HepG2 (cell line): ENCODE measurements around the gene CBX2. TPM values are rescaled to one million over a fixed set of nuclear protein-coding genes. Genes with fewer than 3 reads are reported as not detected.

Source experiments
- CBX5 ChIP-seq: sonication (generic); formaldehyde crosslinking; IDR thresholded peaks from 2 replicates; pipeline ENCODE4 v1.4.0; 2020; ENCODE audit warnings: missing genetic modification reagents, borderline replicate concordance
- HOXA5 ChIP-seq: sonication (generic); formaldehyde crosslinking; IDR thresholded peaks from 2 replicates; pipeline ENCODE4 v1.4.0; 2020; ENCODE audit warnings: missing genetic modification reagents
- KLF9 ChIP-seq: IDR thresholded peaks from 2 replicates; pipeline ENCODE4 v1.6.1; 2016; ENCODE audit warnings: low read depth
- LRRFIP1 ChIP-seq: sonication (generic); formaldehyde crosslinking; conservative IDR thresholded peaks from 2 replicates; pipeline ENCODE4 v1.4.0; 2020; ENCODE audit warnings: missing genetic modification reagents
- MAFK ChIP-seq, 2 experiments: IDR thresholded peaks in 1 of 2; conservative IDR thresholded peaks in 1 of 2; 2 replicates each; pipeline ENCODE4 v1.6.1; 2011; ENCODE audit warnings: improper control_type of control experiment in 2 of 2, low read length in 2 of 2
- MAZ ChIP-seq, 2 experiments: sonication (generic) in 1 of 2; formaldehyde crosslinking in 1 of 2; IDR thresholded peaks; 2 replicates each; pipeline versions ENCODE4 v1.5.0 to v1.6.1; 2012 to 2020; ENCODE audit warnings: low read depth in 2 of 2, mild to moderate bottlenecking in 2 of 2, borderline replicate concordance in 1 of 2, improper control_type of control experiment in 1 of 2, low read length in 1 of 2, missing genetic modification reagents in 1 of 2, moderate library complexity in 1 of 2
- MIER2 ChIP-seq: IDR thresholded peaks from 2 replicates; pipeline ENCODE4 v1.6.1; 2016; ENCODE audit warnings: missing biosample characterization, missing genetic modification reagents
- NFE2L1 ChIP-seq: sonication (generic); formaldehyde crosslinking; IDR thresholded peaks from 2 replicates; pipeline ENCODE4 v1.4.0; 2020; ENCODE audit warnings: missing genetic modification reagents, mild to moderate bottlenecking, borderline replicate concordance
- NFRKB ChIP-seq: fragments of 450-650 bp; IDR thresholded peaks from 2 replicates; pipeline ENCODE4 v1.6.1; 2017
- TAF15 ChIP-seq: fragments of 200-400 bp; formaldehyde crosslinking; IDR thresholded peaks from one replicate; pipeline ENCODE4 v1.6.1; 2018; ENCODE audit warnings: mild to moderate bottlenecking, low read depth, low read length; ENCODE audit not compliant: poor library complexity, severe bottlenecking
- TBP ChIP-seq: sonication (generic); formaldehyde crosslinking; IDR thresholded peaks from 2 replicates; pipeline ENCODE4 v1.5.0; 2020; ENCODE audit warnings: missing genetic modification reagents
- ZNF230 ChIP-seq: sonication (generic); formaldehyde crosslinking; IDR thresholded peaks from 2 replicates; pipeline ENCODE4 v1.4.0; 2020; ENCODE audit warnings: mild to moderate bottlenecking, missing genetic modification reagents
- ZNF274 ChIP-seq: sonication (generic); formaldehyde crosslinking; IDR thresholded peaks from 2 replicates; pipeline ENCODE4 v1.5.1; 2020; ENCODE audit warnings: mild to moderate bottlenecking, missing genetic modification reagents
- ZNF670 ChIP-seq: sonication (generic); formaldehyde crosslinking; IDR thresholded peaks from 2 replicates; pipeline ENCODE4 v1.8.0; 2022; ENCODE audit warnings: mild to moderate bottlenecking, missing genetic modification reagents, borderline replicate concordance
- polyA plus RNA-seq, 8 experiments: library from polyadenylated mRNA; depleted of rRNA in 3 of 8; stranded (reverse) in 7 of 8; unstranded in 1 of 8; fragments of >200 nt; fragmentation: Illumina TruSeq in 4 of 8; extraction: Trizol in 4 of 8; gene quantifications; 2 replicates each; pipeline versions ENCODE4 v1.2.1 to v1.2.3, GENCODE V29; 2011 to 2016; ENCODE audit warnings: low read depth in 4 of 8, missing spikeins in 1 of 8, mixed read lengths in 1 of 8; ENCODE audit not compliant: insufficient read depth in 1 of 8
- total RNA-seq, 5 experiments: library from RNA; depleted of rRNA; stranded (reverse); fragments of >200 nt; fragmentation: Illumina TruSeq; extraction: Trizol; gene quantifications; 2 replicates each; pipeline ENCODE4 v1.2.3, GENCODE V29; 2016; ENCODE audit warnings: low read depth in 1 of 5
- TF ChIP-seq, protein P1 (sequence below): IDR thresholded peaks from 2 replicates; pipeline ENCODE4 v1.6.1; 2016
- TF ChIP-seq, protein P2 (sequence below): sonication (generic); formaldehyde crosslinking; IDR thresholded peaks from 2 replicates; pipeline ENCODE4 v1.5.0; 2020; ENCODE audit warnings: mild to moderate bottlenecking, missing genetic modification reagents
- TF ChIP-seq, protein P3 (sequence below): sonication (generic); formaldehyde crosslinking; IDR thresholded peaks from 2 replicates; pipeline ENCODE4 v1.4.0; 2020; ENCODE audit warnings: mild to moderate bottlenecking, missing genetic modification reagents

CBX2 gene
- total and polyA plus RNA-seq, 2 of the 13 experiments (the other 11 are each of a cell fraction or from before 2014, with no cell fraction given): 14.5 to 31.1 TPM

- TF ChIP-seq NFRKB (no peak), HOXA5 (CRISPR knock-in tag) (peak; percentile 74), TBP (CRISPR knock-in tag) (0 out of 2 replicates have a peak, but pooled peaks have one; percentile 41), TAF15 (peak; percentile 87), NFE2L1 (CRISPR knock-in tag) (no peak), ZNF230 (no peak), ZNF274 (CRISPR knock-in tag) (peak; percentile 92), ZNF670 (CRISPR knock-in tag) (no peak), CBX5 (CRISPR knock-in tag) (peak; percentile 90; the same call in 1 of the 2 replicates), KLF9 (CRISPR knock-in tag) (no peak), LRRFIP1 (CRISPR knock-in tag) (0 out of 2 replicates have a peak, but pooled peaks have one; percentile 5), MAZ (IDR thresholded peaks at IDR 0.05; ENCODE audit: borderline replicate concordance, low read depth, low read length) (peak; percentile 98), MAZ (CRISPR knock-in tag; IDR thresholded peaks at IDR 0.05; ENCODE audit: low read depth) (peak; percentile 92), MIER2 (peak; percentile 38; the same call in 1 of the 2 replicates), MAFK (conservative IDR thresholded peaks at IDR 0.05 in 1 of 2, IDR thresholded peaks at IDR 0.05 in 1 of 2; ENCODE audit: low read length in 2 of 2) (no peak)
- TF ChIP-seq, protein P1, sequence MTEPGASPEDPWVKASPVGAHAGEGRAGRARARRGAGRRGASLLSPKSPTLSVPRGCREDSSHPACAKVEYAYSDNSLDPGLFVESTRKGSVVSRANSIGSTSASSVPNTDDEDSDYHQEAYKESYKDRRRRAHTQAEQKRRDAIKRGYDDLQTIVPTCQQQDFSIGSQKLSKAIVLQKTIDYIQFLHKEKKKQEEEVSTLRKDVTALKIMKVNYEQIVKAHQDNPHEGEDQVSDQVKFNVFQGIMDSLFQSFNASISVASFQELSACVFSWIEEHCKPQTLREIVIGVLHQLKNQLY (CRISPR knock-in tag): no peak
- TF ChIP-seq, protein P2, sequence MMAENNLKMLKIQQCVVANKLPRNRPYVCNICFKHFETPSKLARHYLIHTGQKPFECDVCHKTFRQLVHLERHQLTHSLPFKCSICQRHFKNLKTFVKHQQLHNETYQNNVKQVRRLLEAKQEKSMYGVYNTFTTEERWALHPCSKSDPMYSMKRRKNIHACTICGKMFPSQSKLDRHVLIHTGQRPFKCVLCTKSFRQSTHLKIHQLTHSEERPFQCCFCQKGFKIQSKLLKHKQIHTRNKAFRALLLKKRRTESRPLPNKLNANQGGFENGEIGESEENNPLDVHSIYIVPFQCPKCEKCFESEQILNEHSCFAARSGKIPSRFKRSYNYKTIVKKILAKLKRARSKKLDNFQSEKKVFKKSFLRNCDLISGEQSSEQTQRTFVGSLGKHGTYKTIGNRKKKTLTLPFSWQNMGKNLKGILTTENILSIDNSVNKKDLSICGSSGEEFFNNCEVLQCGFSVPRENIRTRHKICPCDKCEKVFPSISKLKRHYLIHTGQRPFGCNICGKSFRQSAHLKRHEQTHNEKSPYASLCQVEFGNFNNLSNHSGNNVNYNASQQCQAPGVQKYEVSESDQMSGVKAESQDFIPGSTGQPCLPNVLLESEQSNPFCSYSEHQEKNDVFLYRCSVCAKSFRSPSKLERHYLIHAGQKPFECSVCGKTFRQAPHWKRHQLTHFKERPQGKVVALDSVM (CRISPR knock-in tag): peak; percentile 41; the same call in 1 of the 2 replicates
- TF ChIP-seq, protein P3, sequence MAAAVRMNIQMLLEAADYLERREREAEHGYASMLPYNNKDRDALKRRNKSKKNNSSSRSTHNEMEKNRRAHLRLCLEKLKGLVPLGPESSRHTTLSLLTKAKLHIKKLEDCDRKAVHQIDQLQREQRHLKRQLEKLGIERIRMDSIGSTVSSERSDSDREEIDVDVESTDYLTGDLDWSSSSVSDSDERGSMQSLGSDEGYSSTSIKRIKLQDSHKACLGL: no peak
Observed at GRCh38 chr17:79811011-79811867, 33.3 kb downstream of the CBX2 start (continued).
